DOHH2 (cell line): Measurements from ENCODE around the gene DNAJC4.

Experiments
- H3F3A ChIP-seq: fragments of 200-600 bp; sonication (generic), shearing (Covaris generic); 2 replicates; pipeline ENCODE4 v1.6.0; 2016; ENCODE audit warnings: antibody characterized with exemption, mild to moderate bottlenecking; ENCODE audit not compliant: control insufficient read depth, insufficient read depth
- H3K27ac ChIP-seq: fragments of 200-600 bp; sonication (generic); 2 replicates; pipeline ENCODE4 v1.5.1; 2014; ENCODE audit warnings: low read depth, mild to moderate bottlenecking, low read length, moderate library complexity
- H3K27me3 ChIP-seq: fragments of 200-600 bp; sonication (generic); 2 replicates; pipeline ENCODE4 v1.6.1; 2014; ENCODE audit warnings: mild to moderate bottlenecking, low read length, mixed read lengths; ENCODE audit not compliant: control insufficient read depth
- H3K36me3 ChIP-seq: fragments of 200-600 bp; sonication (generic); 2 replicates; pipeline ENCODE4 v1.6.1; 2014; ENCODE audit warnings: mild to moderate bottlenecking, low read length, moderate library complexity, mixed read lengths; ENCODE audit not compliant: control insufficient read depth
- H3K4me1 ChIP-seq: fragments of 200-600 bp; sonication (generic); 2 replicates; pipeline ENCODE4 v1.6.1; 2014; ENCODE audit warnings: mild to moderate bottlenecking, low read length, mixed read lengths; ENCODE audit not compliant: control insufficient read depth
- H3K4me2 ChIP-seq: fragments of 200-600 bp; sonication (generic); 2 replicates; pipeline ENCODE4 v1.6.0; 2014; ENCODE audit warnings: mild to moderate bottlenecking, low read length, moderate library complexity
- H3K4me3 ChIP-seq: fragments of 200-600 bp; sonication (generic); 2 replicates; pipeline ENCODE4 v1.5.1; 2014; ENCODE audit warnings: mild to moderate bottlenecking, low read length, mixed read lengths
- H3K79me2 ChIP-seq: fragments of 200-600 bp; sonication (generic); 2 replicates; pipeline ENCODE4 v1.6.1; 2014; ENCODE audit warnings: mild to moderate bottlenecking, low read length, mixed read lengths; ENCODE audit not compliant: control insufficient read depth
- H3K9me2 ChIP-seq: fragments of 200-600 bp; sonication (generic); replicated peaks from 2 replicates; pipeline ENCODE4 v1.6.1; 2014; ENCODE audit warnings: mild to moderate bottlenecking, low read length, mixed read lengths; ENCODE audit not compliant: control insufficient read depth
- H3K9me3 ChIP-seq: fragments of 200-600 bp; sonication (generic); 2 replicates; pipeline ENCODE4 v1.6.1; 2014; ENCODE audit warnings: antibody characterized with exemption, low read length, mixed read lengths; ENCODE audit not compliant: control insufficient read depth, insufficient read depth
- H4K20me1 ChIP-seq: fragments of 200-600 bp; sonication (generic); 2 replicates; pipeline ENCODE4 v1.6.0; 2014; ENCODE audit warnings: low read depth, mild to moderate bottlenecking, antibody characterized with exemption, low read length, moderate library complexity; ENCODE audit not compliant: control insufficient read depth, insufficient read depth
- EZH2phosphoT487 ChIP-seq: fragments of 200-600 bp; sonication (generic); IDR thresholded peaks from 2 replicates; pipeline ENCODE4 v1.6.1; 2017; ENCODE audit warnings: borderline replicate concordance, mild to moderate bottlenecking, antibody characterized with exemption, low read length, moderate library complexity, mixed read lengths
- TF ChIP-seq, protein P1 (sequence below): fragments of 200-600 bp; sonication (generic); IDR thresholded peaks from one replicate; pipeline ENCODE4 v1.5.1; 2014; ENCODE audit warnings: antibody characterized with exemption, mild to moderate bottlenecking, low read depth, low read length; ENCODE audit not compliant: poor library complexity, severe bottlenecking

The DNAJC4 gene

DNA sequence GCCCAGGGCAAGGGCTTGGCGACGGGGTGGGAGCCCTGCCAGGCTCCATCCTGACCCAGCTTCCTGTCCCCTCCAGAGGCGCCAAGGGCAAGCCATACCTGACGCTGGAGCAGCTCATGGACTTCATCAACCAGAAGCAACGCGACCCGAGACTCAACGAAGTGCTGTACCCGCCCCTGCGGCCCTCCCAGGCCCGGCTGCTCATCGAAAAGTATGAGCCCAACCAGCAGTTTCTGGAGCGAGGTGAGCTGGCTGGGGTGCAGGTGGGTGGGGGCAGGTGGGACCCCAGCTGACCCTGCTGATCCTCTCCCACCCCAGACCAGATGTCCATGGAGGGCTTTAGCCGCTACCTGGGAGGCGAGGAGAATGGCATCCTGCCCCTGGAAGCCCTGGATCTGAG is 26.0 kb downstream of the DNAJC4 start:
- Histone ChIP-seq H3K36me3 (peaks cover 39% of the 10 kb centered on the region), H3K4me2 (no peak overlapping the region), H3F3A (0 out of 2 replicates have a peak, but pooled peaks cover 5% of the 10 kb centered on the region), H3K27me3 (no peaks in the 10 kb centered on the region), H3K4me1 (peaks cover 14% of the 10 kb centered on the region), H4K20me1 (peaks cover 5% of the 10 kb centered on the region; the same call in 1 of the 2 replicates), H3K4me3 (no peak overlapping the region), H3K9me3 (no peaks in the 10 kb centered on the region), H3K27ac (no peak overlapping the region), H3K79me2 (peaks cover 15% of the 10 kb centered on the region), H3K9me2 (no peaks in the 10 kb centered on the region)
- TF ChIP-seq, protein P1, sequence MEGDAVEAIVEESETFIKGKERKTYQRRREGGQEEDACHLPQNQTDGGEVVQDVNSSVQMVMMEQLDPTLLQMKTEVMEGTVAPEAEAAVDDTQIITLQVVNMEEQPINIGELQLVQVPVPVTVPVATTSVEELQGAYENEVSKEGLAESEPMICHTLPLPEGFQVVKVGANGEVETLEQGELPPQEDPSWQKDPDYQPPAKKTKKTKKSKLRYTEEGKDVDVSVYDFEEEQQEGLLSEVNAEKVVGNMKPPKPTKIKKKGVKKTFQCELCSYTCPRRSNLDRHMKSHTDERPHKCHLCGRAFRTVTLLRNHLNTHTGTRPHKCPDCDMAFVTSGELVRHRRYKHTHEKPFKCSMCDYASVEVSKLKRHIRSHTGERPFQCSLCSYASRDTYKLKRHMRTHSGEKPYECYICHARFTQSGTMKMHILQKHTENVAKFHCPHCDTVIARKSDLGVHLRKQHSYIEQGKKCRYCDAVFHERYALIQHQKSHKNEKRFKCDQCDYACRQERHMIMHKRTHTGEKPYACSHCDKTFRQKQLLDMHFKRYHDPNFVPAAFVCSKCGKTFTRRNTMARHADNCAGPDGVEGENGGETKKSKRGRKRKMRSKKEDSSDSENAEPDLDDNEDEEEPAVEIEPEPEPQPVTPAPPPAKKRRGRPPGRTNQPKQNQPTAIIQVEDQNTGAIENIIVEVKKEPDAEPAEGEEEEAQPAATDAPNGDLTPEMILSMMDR = no peak
- no peak for TF ChIP-seq EZH2phosphoT487

DNA sequence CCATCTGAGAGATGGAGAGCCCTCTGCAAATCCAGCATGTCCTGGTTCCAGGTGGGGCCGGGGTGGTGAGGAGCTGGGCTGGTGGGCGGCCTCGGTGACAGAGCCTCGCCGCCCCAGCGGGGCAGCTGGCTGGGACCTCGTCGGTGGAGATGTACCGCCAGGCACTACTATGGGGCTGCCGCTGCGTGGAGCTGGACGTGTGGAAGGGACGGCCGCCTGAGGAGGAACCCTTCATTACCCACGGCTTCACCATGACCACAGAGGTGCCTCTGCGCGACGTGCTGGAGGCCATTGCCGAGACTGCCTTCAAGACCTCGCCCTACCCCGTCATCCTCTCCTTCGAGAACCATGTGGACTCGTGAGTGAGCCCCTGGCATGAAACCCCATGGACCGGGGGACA is 28.0 kb downstream of the DNAJC4 start:
- Histone ChIP-seq H3K27me3 (no peaks in the 10 kb centered on the region), H3K27ac (no peak overlapping the region), H3K4me1 (no peaks in the 10 kb centered on the region; the same call in 1 of the 2 replicates), H3K4me2 (no peak overlapping the region), H3K9me3 (no peaks in the 10 kb centered on the region), H3K79me2 (no peaks in the 10 kb centered on the region), H3K9me2 (no peaks in the 10 kb centered on the region), H4K20me1 (no peaks in the 10 kb centered on the region), H3F3A (no peaks in the 10 kb centered on the region), H3K4me3 (no peak overlapping the region), H3K36me3 (peaks cover 44% of the 10 kb centered on the region)
- TF ChIP-seq, protein P1 = no peak
- TF ChIP-seq EZH2phosphoT487 = no peak

DNA sequence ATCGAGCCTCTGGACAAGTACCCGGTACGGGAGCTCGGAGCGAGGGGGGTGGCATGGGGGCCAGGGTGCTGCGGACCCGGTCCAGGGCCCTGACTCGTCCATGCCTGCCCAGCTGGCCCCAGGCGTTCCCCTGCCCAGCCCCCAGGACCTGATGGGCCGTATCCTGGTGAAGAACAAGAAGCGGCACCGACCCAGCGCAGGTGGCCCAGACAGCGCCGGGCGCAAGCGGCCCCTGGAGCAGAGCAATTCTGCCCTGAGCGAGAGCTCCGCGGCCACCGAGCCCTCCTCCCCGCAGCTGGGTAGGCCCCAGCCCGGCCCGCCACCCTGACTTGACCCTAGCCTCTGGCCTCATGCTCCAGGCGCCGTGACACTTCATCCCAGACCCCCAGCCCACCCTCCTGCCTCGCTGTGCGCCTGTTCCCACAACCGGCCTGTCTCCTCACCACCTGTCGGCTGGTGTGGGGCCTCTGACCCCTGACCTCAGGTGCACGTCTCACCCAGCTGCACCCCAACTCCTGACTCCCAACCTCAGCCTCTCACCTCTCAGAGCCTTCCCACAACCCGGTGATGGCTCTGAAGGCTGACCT is 28.7 kb downstream of the DNAJC4 start:
- Histone ChIP-seq H3F3A (no peaks in the 10 kb centered on the region), H4K20me1 (no peaks in the 10 kb centered on the region), H3K27me3 (no peaks in the 10 kb centered on the region), H3K4me2 (no peak overlapping the region), H3K4me1 (no peaks in the 10 kb centered on the region), H3K9me2 (no peaks in the 10 kb centered on the region), H3K79me2 (no peaks in the 10 kb centered on the region), H3K36me3 (peaks cover 48% of the 10 kb centered on the region), H3K27ac (no peak overlapping the region), H3K9me3 (no peaks in the 10 kb centered on the region), H3K4me3 (no peak overlapping the region)
- TF ChIP-seq, protein P1 = no peak
- TF ChIP-seq EZH2phosphoT487 = no peak
